D721Med (cell line): ENCODE data around the gene DDX1.

Experiments
- DNase-seq: peaks from one replicate; pipeline ENCODE4 v3.0.0; 2011; ENCODE audit warnings: low spot score; ENCODE audit not compliant: insufficient read length
- FAIRE-seq: peaks from 2 replicates; lab custom pipeline; 2011; peaks lifted over from hg19 to GRCh38; lab: Jason Lieb, UNC
- TF ChIP-seq, protein P1 (sequence below): IDR thresholded peaks from 2 replicates; pipeline ENCODE4 v1.5.1; 2012; ENCODE audit warnings: mild to moderate bottlenecking, control low read depth; ENCODE audit not compliant: insufficient read depth; ENCODE audit errors: missing control alignments

The DDX1 gene

GRCh38 chr2:15584767-15585469 lies 6.8 kb upstream of the DDX1 start:
- FAIRE-seq (no peak), DNase-seq (no peak)
- TF ChIP-seq, protein P1, sequence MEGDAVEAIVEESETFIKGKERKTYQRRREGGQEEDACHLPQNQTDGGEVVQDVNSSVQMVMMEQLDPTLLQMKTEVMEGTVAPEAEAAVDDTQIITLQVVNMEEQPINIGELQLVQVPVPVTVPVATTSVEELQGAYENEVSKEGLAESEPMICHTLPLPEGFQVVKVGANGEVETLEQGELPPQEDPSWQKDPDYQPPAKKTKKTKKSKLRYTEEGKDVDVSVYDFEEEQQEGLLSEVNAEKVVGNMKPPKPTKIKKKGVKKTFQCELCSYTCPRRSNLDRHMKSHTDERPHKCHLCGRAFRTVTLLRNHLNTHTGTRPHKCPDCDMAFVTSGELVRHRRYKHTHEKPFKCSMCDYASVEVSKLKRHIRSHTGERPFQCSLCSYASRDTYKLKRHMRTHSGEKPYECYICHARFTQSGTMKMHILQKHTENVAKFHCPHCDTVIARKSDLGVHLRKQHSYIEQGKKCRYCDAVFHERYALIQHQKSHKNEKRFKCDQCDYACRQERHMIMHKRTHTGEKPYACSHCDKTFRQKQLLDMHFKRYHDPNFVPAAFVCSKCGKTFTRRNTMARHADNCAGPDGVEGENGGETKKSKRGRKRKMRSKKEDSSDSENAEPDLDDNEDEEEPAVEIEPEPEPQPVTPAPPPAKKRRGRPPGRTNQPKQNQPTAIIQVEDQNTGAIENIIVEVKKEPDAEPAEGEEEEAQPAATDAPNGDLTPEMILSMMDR = no peak

GRCh38 chr2:15588329-15588919 lies 3.2 kb upstream of the DDX1 start:
- TF ChIP-seq, protein P1 = peak; percentile 68
- no peak for FAIRE-seq
- DNase-seq = no peak

GRCh38 chr2:15591373-15591691 lies 336 bp upstream of the DDX1 start:
- DNase-seq = no peak

GRCh38 chr2:15593327-15593705 lies 1.6 kb downstream of the DDX1 start:
- no peak for FAIRE-seq
- TF ChIP-seq, protein P1 = no peak
- DNase-seq = no peak

More at GRCh38 chr2:15591373-15591691, 336 bp upstream of the DDX1 start:
- no peak for FAIRE-seq
- TF ChIP-seq, protein P1 = no peak

DNA sequence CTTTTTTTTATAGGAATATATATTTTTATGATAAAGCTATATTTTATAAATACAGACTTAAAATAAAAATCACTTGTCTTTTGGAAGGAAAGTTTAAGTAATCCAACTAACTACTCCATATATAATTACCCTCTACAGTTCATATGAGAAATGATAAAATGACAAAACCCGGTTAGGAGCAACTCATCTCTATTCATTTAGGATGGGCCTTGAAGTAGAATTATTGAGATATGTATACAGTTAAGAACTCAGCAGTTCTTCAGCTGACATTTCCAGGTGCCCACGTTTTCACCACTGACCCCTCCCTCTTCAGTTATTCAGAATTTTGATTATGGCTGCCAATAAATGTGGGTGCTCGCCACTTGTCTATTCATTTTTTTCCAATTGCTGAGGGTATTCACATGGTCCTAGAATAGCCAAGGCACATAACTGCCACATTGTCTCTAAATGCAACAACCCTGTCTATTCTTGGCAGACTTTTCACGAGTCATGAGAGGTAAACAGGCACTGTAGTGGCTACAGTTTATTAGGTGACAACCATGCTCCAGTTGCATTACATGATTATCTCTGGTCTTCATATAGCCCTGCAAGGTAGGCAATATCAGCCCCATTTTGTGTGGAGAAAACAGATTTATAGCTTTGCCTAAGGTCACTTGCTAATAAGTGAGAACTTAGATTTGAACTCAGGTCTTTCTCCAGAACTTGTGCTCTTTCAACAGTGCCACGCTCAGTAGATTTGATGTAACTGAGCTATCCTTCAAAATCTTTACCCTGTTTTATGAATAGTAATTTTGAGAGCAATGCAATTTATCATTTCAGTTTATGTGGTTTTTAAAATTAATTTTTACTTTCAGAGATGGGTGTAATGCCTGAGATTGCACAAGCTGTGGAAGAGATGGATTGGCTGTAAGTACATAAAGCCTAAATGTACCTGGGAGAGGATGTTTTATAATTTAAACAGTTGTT lies 2.9 kb downstream of the DDX1 start:
- no peak for FAIRE-seq
- TF ChIP-seq, protein P1 = no peak
- no peak for DNase-seq

- DNase-seq = no peak
- TF ChIP-seq, protein P1 = no peak
- no peak for FAIRE-seq
Observed at GRCh38 chr2:15595342-15595905, 3.8 kb downstream of the DDX1 start.
